Right cardiac atrium (tissue), 5 donors: Measurements from ENCODE around the gene CC2D2B. TPM values are rescaled to one million over a fixed set of nuclear protein-coding genes. Genes with fewer than 3 reads are reported as not detected.

Source experiments
- ATAC-seq, 2 donors: fragments of 200-7000 bp; cut with Tn5 transposase; one replicate each; pipeline versions ENCODE4 v1.8.0 to v1.9.1; 2020; ENCODE audit warnings: moderate library complexity in 2 of 2, mild to moderate bottlenecking in 1 of 2
- DNase-seq, 3 donors: peaks; one replicate each; pipeline ENCODE4 v3.0.0-alpha.2; 2020
- H3K27ac ChIP-seq: one replicate; pipeline ENCODE4 v1.5.1; 2013; ENCODE audit warnings: mild to moderate bottlenecking, low read length, control low read depth, moderate library complexity
- H3K27me3 ChIP-seq: one replicate; pipeline ENCODE4 v1.6.1; 2013; ENCODE audit not compliant: control insufficient read depth, insufficient read depth
- H3K4me1 ChIP-seq: one replicate; pipeline ENCODE4 v1.6.1; 2013; ENCODE audit warnings: low read length; ENCODE audit not compliant: control insufficient read depth, insufficient read depth
- H3K4me3 ChIP-seq: one replicate; pipeline ENCODE4 v1.5.1; 2013; ENCODE audit warnings: low read length, control low read depth
- H3K9me3 ChIP-seq: one replicate; pipeline ENCODE4 v1.6.1; 2013; ENCODE audit warnings: low read length; ENCODE audit not compliant: control insufficient read depth
- WGBS: extraction: QIAGEN DNeasy Blood & Tissue Kit; methylation state at CpG from one replicate; pipeline ENCODE4 v1.1.7; 2013; 5-methylcytosine and 5-hydroxymethylcytosine counted together
- intact Hi-C, 4 donors: fragments of 100-400 bp; cut with DNase I; formaldehyde crosslinking; loops; one replicate each; pipeline versions ENCODE4 v1.11.0 to v1.14.0; 2022 to 2023
- long read RNA-seq, 4 donors: library from polyadenylated mRNA; unstranded; transcript quantifications; one replicate each; pipeline ENCODE4 v2.0.0, GENCODE V29; 2020 to 2021
- polyA plus RNA-seq: library from polyadenylated mRNA; stranded (reverse); fragments of 200-250 nt; gene quantifications from one replicate; pipeline ENCODE4 v1.2.3, GENCODE V29; 2013
- total RNA-seq, 4 donors: library from RNA; stranded (reverse); fragmentation: NEBNext Ultra II Directional; extraction: Animal tissue kit (Norgen Biotek cat#: 25700); gene quantifications; one replicate each; pipeline ENCODE4 v1.2.1, GENCODE V29; 2021
- donor health status: healthy with polysubstance abuse.
- donor health status: DM: no; HTN: yes; CAD: no.
- donor health status: DM: no; HTN: no; CAD: no.
- donor health status: DM: no; HTN: yes; CAD: no; lungs with severe emphysema.
- donor health status: DM: yes; HTN: yes; CAD: no.

Gene CC2D2B, protein sequence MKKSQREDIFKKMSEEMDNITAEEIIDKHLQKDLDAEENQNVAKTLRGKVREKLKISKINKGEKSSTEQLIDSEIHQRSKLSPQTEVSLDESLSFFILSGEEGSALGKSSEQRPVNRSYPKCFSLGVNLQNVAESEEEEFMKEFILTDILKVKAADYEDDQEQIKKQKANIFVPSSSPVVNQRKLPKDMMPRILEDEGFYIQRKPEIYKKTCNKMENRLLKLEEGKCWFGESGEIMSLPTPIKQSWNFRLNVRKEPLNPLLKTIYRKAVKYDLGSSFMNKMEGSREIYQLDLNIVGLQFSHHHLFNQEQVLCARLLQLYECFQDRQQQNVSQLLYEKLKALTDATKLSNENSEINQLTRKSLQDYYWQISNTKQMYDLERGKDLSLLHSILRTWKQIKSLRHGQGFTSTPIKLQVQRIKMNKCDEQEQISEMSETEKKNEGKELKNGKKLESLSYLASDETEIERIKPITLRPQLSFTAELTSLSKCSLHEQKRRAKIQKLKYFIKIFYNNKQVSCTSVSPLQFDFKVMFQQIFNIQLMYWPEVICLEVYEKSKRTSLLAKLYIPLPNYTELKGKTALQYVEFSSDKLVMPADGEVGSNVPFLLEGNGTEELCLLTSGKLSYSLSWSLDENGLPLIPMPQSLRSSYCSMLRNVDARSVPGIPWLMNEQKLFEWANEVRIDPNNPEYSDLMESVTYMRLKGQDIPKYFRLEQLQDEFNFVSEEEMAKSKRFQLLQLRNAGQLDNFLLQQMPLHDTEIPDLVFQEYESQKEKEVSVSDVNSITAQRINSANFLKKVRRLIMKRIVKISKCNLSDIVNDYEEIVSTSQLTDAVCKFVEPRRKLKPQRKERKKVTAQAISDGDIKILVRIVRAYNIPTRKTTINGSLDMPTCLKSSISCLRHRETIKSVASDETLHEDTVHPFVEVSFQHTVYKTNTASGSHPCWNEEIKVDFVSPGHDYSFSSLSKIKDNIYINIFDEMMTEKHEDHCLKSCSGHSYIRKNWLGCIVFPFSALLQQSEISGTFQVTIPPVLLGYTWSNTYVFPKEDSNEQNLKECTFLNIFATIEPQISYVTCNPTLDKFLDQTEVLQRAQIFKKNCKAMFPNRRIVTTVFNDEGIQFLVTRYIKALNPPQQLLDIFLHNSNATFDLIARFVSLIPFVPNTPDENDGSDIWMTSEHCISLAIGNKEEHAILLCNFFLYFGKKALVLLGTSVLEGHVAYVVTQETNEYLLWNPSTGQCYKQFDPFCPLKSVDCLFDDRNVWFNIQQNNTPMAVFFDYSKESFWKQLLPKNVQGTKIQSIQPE (N-terminal part only)
- total RNA-seq: 1 to 10 TPM; 1.0 to 3.0 (median 1.8) TPM
- 0.77 TPM for polyA plus RNA-seq
- long read RNA-seq, donor 1, partial matches to known transcripts: 0 of 2 reads
- long read RNA-seq, donor 1, other reads (novel, unspliced or antisense): 2 of 2 reads
- long read RNA-seq, donor 2: 0 reads
- long read RNA-seq, donor 3, partial matches to known transcripts: 0 of 3 reads
- long read RNA-seq, donor 3, other reads (novel, unspliced or antisense): 3 of 3 reads
- long read RNA-seq, donor 4: 0 reads

DNA sequence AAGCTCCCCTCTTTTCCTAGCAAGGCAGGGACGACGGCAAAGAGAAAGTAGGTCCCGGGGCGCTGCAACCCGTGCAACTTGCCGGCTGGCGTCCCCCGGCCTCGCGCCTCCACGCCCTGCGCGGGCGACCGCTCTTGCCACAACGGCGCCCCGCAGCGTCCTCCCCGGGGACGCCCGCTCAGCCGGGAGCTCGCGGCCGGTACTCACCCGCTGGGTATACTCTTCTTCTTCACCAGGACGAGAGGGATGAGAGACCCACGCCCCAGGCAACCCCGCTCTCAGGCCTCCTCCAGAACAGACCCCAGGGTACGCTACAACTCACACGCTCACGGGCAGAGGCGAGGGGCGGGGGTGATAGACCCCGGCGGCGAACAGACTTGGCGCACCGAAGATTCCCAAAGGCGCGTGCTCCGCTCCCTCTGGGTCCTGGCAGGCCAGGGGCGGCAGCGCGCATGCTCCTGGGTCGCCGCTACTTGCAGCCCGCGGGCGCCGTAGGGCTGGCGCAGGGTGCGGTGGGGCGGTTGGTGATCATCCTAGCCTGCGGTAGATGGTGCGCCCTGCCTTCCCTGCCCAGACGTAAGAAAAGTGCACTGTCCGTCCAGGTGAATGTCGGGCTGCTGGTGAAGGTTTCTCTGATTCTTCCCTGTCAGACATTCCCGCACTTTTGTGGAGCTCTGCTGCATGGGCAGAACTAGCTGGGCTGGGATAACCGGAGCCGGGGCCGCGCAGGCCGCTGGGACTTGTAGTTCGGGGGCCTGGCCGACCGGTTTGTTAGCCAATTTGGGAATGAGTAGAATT lies at the start of gene CC2D2B:
CC2D2B (plus strand) TSS at position 520 of the 798 bp plus-strand sequence. CDS start 3,349 bp downstream, outside the sequence.
- peak within 1 kb of the TSS; percentile 31 for H3K27ac ChIP-seq
- no peaks in the 10 kb centered on the region for H3K9me3 ChIP-seq
- H3K27me3 ChIP-seq: no peaks in the 10 kb centered on the region
- H3K4me3 ChIP-seq: peak within 1 kb of the TSS; percentile 70
- WGBS: under 1% methylated on average over 69 of the region's 69 CpGs
- intact Hi-C loops: no loop called here
- ATAC-seq (peak; percentile 96 to 98), DNase-seq (peak; percentile 82 to 94 (median 92))
- H3K4me1 ChIP-seq: no peaks in the 10 kb centered on the region

DNA sequence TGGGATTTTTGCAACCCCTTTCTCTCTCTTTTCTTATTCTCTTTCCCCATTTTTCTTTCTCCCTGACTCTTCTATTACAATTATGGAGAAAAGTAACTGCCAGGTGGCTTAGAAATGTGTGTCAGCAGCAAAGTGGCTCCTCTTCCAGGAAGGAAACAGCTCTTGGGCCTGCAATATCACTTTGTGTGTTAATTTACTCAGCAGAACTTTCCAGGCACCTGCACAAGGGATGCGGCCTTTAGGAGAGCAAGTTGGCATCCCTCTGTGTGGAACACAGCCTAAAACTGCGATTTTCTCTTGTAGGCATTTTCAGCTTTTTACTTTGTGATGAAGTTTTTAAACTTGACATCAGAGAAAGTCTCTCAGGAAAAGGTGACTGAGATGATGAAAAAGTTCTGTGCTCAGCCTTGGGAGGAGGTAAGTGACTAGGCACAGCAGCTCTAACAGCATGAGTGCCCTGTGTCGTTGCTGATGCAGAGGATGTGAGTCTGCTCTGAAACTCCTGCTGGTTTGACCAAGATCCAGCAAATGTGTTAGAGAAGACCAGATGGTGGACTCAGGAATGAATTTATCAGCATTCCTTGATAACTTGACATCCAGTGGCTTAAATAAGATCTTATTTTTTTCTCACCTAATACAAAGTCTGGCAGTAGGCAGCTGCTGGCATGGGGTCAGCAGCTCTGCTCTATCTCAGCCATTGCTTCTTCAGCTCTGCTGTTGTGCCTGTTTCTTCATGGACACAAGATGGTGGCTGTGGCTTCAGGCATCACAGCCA lies 47.4 kb upstream of the CC2D2B start:
- no peak overlapping the region for H3K4me3 ChIP-seq
- H3K9me3 ChIP-seq: no peaks in the 10 kb centered on the region
- intact Hi-C loops: loop anchor here in 2 of 4 donors (10.0 kb wide), 1 partner anchor 166 kb away; the partner anchor contains the start of gene TCTN3 (in 2 of the 2)
- 63% methylated on average over 3 of the region's 3 CpGs for WGBS
- no peaks in the 10 kb centered on the region for H3K4me1 ChIP-seq
- ATAC-seq (no peak), DNase-seq (peak in 1 of 3 donors; percentile 35)
- no peaks in the 10 kb centered on the region for H3K27me3 ChIP-seq
- no peak overlapping the region for H3K27ac ChIP-seq

DNA sequence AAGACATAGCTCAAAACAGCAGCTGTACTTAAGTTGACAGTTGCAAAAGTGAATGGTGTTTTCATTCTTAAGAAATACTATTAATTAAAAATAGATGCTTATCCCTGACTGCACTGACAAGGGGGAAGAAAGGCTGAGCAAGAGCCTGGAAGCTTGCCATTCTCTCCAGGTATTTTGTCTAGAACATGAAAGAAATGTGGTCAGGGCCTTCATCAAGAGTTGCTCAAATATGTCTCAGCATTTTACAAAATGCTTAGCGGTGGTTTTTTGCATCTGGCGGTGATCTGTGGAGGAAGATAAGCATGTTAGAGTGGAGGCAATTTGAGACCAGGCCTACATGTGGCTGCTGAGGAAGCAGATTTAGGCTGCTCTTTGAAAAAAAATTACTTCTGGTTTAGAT lies 46.4 kb upstream of the CC2D2B start:
- intact Hi-C loops: loop anchor here in 2 of 4 donors (10.0 kb wide), 1 partner anchor 167 kb away; the partner anchor contains the start of gene TCTN3 (in 2 of the 2)
- no peak for ATAC-seq
- DNase-seq: no peak
- no peaks in the 10 kb centered on the region for H3K9me3 ChIP-seq
- 96% methylated on average over 2 of the region's 2 CpGs for WGBS
- no peak overlapping the region for H3K27ac ChIP-seq
- no peaks in the 10 kb centered on the region for H3K27me3 ChIP-seq
- no peak overlapping the region for H3K4me3 ChIP-seq
- H3K4me1 ChIP-seq: no peaks in the 10 kb centered on the region

DNA sequence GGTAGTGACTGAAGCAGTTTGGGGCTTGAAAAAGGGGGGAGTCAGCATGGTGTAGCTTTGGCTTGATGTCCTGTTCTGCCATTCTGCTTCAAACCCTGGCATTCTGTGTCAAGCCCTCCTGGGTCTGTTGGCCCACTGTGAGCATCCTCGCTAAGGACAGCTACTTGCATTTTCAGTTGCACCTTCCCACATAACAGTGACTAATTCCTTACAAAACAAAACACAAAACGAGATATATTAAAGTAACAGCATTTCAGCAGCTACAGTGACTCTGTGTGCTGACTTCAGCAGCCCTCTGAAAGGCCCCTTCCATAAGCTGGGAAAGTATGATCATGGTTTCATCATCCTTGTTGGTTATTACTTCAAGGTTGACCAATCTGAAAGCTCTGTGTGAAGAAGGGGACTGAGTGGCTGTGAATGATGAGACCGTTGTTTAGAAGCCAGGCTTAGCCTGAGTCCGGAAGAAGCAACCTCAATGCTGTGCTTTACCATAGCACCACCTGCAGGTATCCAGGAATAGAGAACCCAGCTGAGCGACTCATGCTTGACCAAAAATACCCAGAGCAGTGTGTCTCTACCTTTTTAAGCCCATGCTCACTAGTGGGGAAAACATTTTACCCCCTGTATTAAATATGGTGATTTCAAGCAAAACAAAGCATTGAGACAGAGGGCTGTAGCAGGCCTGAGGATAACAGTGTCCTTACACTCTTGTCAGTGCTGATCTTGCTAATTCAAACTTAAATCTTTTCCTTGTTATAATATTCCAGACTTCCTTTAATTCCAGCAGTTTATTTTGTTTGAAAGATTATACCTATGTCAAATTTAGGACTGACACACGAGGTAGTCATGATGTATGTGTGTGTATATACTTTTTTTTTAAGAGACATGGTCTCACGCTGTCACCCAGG lies 42.6 kb upstream of the CC2D2B start:
- WGBS: 35% methylated on average over 7 of the region's 7 CpGs
- DNase-seq (no peak), ATAC-seq (peak; percentile 86 to 87)
- H3K27ac ChIP-seq: no peak overlapping the region
- H3K27me3 ChIP-seq: no peaks in the 10 kb centered on the region
- H3K4me1 ChIP-seq: no peaks in the 10 kb centered on the region
- intact Hi-C loops: loop anchor here in 2 of 4 donors (10.0 kb wide), 1 partner anchor 170 kb away; the partner anchor contains the start of gene TCTN3 (in 2 of the 2)
- H3K4me3 ChIP-seq: no peak overlapping the region
- no peaks in the 10 kb centered on the region for H3K9me3 ChIP-seq

DNA sequence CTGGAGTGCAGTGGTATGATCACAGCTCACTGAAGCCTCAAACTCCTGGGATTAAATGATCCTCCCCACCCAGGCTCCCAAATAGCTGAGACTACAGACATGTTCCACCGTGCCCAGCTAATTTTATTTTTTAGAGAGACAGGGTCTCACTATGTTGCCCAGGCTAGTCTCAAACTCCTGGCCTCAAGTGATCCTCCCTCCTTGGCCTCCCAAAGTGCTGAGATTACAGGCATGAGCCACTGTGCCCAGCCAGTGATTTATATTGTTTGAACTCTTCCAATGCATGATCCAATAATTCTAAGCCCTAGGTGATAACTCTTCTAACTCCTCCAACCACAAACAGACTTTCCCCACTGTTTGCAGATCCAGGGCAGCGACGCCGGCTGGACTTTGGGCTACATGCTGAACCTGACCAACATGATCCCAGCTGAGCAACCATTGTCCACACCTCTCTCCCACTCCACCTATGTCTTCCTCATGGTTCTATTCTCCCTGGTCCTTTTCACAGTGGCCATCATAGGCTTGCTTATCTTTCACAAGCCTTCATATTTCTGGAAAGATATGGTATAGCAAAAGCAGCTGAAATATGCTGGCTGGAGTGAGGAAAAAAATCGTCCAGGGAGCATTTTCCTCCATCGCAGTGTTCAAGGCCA lies 41.8 kb upstream of the CC2D2B start:
- Histone ChIP-seq H3K9me3 (no peaks in the 10 kb centered on the region), H3K27ac (no peak overlapping the region), H3K4me1 (no peaks in the 10 kb centered on the region), H3K27me3 (no peaks in the 10 kb centered on the region), H3K4me3 (no peak overlapping the region)
- ATAC-seq: no peak
- WGBS: 80% methylated on average over 6 of the region's 6 CpGs
- no peak for DNase-seq
- intact Hi-C loops: loop anchor here in 2 of 4 donors (10.0 kb wide), 1 partner anchor 171 kb away; the partner anchor contains the start of gene TCTN3 (in 2 of the 2)

DNA sequence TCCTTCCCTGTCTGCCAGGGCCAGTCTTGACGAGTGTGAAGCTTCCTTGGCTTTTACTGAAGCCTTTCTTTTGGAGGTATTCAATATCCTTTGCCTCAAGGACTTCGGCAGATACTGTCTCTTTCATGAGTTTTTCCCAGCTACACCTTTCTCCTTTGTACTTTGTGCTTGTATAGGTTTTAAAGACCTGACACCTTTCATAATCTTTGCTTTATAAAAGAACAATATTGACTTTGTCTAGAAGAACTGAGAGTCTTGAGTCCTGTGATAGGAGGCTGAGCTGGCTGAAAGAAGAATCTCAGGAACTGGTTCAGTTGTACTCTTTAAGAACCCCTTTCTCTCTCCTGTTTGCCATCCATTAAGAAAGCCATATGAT lies 41.3 kb upstream of the CC2D2B start:
- no peaks in the 10 kb centered on the region for H3K4me1 ChIP-seq
- no peak overlapping the region for H3K4me3 ChIP-seq
- ATAC-seq (no peak), DNase-seq (no peak)
- 82% methylated on average over 2 of the region's 2 CpGs for WGBS
- no peaks in the 10 kb centered on the region for H3K27me3 ChIP-seq
- H3K9me3 ChIP-seq: no peaks in the 10 kb centered on the region
- intact Hi-C loops: loop anchor here in 2 of 4 donors (10.0 kb wide), 1 partner anchor 172 kb away; the partner anchor contains the start of gene TCTN3 (in 2 of the 2)
- H3K27ac ChIP-seq: no peak overlapping the region

DNA sequence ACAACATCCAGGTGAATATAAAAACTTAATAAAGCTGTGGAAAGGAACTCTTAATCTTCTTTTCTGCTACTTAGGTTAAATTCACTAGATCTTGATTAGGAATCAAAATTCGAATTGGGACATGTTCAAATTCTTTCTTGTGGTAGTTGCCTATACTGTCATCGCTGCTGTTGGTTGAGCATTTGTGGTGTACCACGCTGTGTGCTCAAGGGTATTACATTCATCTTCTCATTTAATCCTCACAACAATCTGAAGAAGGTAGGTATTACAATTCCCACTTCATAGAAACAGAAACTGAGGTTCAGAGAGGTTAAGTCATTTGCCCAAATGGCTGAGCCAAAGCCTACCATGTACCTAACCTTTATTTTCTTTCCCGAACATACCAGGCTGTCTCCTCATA lies 39.9 kb upstream of the CC2D2B start:
- no peak for ATAC-seq
- Histone ChIP-seq H3K27ac (no peak overlapping the region), H3K9me3 (no peaks in the 10 kb centered on the region), H3K27me3 (no peaks in the 10 kb centered on the region), H3K4me3 (no peak overlapping the region), H3K4me1 (no peaks in the 10 kb centered on the region)
- no peak for DNase-seq
- intact Hi-C loops: loop anchor here in 2 of 4 donors (10.0 kb wide), 1 partner anchor 173 kb away; the partner anchor contains the start of gene TCTN3 (in 2 of the 2)
- 90% methylated on average over 4 of the region's 4 CpGs for WGBS

DNA sequence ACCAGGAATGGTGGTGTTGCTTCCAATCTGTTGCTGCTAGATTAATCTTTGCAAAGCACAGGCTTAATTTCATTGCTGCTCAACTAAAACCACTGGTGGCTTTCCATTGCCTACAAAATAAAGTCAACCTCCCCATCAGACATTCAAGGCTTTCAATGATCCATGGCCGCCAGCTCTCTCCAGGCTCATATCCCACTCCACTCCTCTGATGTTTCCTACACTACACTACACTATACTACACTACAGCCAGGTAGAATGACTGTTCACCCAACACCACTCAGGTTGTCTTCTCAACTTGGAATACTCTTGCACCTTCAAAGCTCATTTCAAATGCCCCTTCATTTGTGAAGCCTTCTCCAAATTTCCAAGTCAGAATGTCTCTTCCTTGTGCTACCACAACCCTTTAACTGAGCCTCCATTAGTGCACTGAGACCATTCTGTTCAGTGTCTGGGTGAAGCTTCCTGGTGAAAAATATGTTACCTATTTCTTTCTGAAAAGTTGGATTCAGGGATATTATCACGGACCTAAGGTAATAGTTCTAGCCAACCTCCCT lies 35.5 kb upstream of the CC2D2B start:
- Histone ChIP-seq H3K9me3 (no peaks in the 10 kb centered on the region), H3K27ac (no peak overlapping the region), H3K4me1 (no peaks in the 10 kb centered on the region), H3K27me3 (no peaks in the 10 kb centered on the region), H3K4me3 (no peak overlapping the region)
- WGBS: 56% methylated on average over 2 of the region's 2 CpGs
- intact Hi-C loops: no loop called here
- ATAC-seq (no peak), DNase-seq (no peak)
